Hematopoietic multipotent progenitor cell treated with erythropoietin and hydrocortisone succinate and interleukin-3 and kit ligand, for 15 days (in vitro differentiated cells): ENCODE measurements around the gene RBP2.

Source experiments
- DNase-seq: peaks from one replicate; pipeline ENCODE4 v3.0.0-alpha.2; 2015; ENCODE audit warnings: low spot score

The RBP2 gene

GRCh38 chr3:139481116-139481515 is 4.8 kb upstream of the RBP2 start:
- DNase-seq: no peak

GRCh38 chr3:139480585-139480984 is 4.3 kb upstream of the RBP2 start:
- no peak for DNase-seq

GRCh38 chr3:139477710-139478640 is 1.7 kb upstream of the RBP2 start:
- no peak for DNase-seq

- DNase-seq: no peak
These were observed 3.1 kb downstream of the RBP2 start for GRCh38 chr3:139473155-139473771.

GRCh38 chr3:139472380-139473010 is 3.8 kb downstream of the RBP2 start:
- DNase-seq: no peak

- no peak for DNase-seq
These were observed 6.1 kb downstream of the RBP2 start for GRCh38 chr3:139470199-139470598.

- no peak for DNase-seq
These were observed 7.9 kb downstream of the RBP2 start for GRCh38 chr3:139468399-139468798.

- DNase-seq: no peak
These were observed 10.0 kb downstream of the RBP2 start for GRCh38 chr3:139466360-139466759.

- DNase-seq: no peak
These were observed 10.7 kb downstream of the RBP2 start for GRCh38 chr3:139465636-139466035.

- no peak for DNase-seq
These were observed 12.8 kb downstream of the RBP2 start for GRCh38 chr3:139463466-139463865.

- DNase-seq: no peak
These were observed 15.8 kb downstream of the RBP2 start for GRCh38 chr3:139460529-139460928.

GRCh38 chr3:139460076-139460475 is 16.2 kb downstream of the RBP2 start:
- no peak for DNase-seq

GRCh38 chr3:139458348-139458747 is 18.0 kb downstream of the RBP2 start:
- DNase-seq: no peak

GRCh38 chr3:139457066-139457465 is 19.2 kb downstream of the RBP2 start:
- no peak for DNase-seq

GRCh38 chr3:139456386-139456785 is 19.9 kb downstream of the RBP2 start:
- no peak for DNase-seq

GRCh38 chr3:139455855-139456254 is 20.5 kb downstream of the RBP2 start:
- DNase-seq: no peak

- no peak for DNase-seq
These were observed 21.1 kb downstream of the RBP2 start for GRCh38 chr3:139455206-139455605.

- DNase-seq: no peak
These were observed 22.0 kb downstream of the RBP2 start for GRCh38 chr3:139454346-139454745.

GRCh38 chr3:139450159-139450558 is 26.2 kb downstream of the RBP2 start:
- no peak for DNase-seq

- DNase-seq: no peak
These were observed 26.8 kb downstream of the RBP2 start for GRCh38 chr3:139449566-139449965.

GRCh38 chr3:139448104-139448503 is 28.2 kb downstream of the RBP2 start:
- no peak for DNase-seq

- no peak for DNase-seq
These were observed 28.8 kb downstream of the RBP2 start for GRCh38 chr3:139447486-139447885.

- no peak for DNase-seq
These were observed 31.9 kb downstream of the RBP2 start for GRCh38 chr3:139444446-139444845.
